Progenitor cell of endocrine pancreas (in vitro differentiated cells): ENCODE data around the gene SGK1. TPM values are rescaled to one million over a fixed set of nuclear protein-coding genes. Genes with fewer than 3 reads are reported as not detected.

Experiments used
- DNase-seq: peaks from one replicate; pipeline ENCODE4 v3.0.0; 2021; ENCODE audit warnings: low spot score; ENCODE audit not compliant: unreplicated experiment
- H3K27ac Mint-ChIP-seq: 2 replicates; pipeline ENCODE4 v1.8.0; 2021; ENCODE audit warnings: mild to moderate bottlenecking, moderate library complexity, mixed read lengths
- H3K27me3 Mint-ChIP-seq: 2 replicates; pipeline ENCODE4 v1.8.0; 2021; ENCODE audit warnings: mixed read lengths
- H3K36me3 Mint-ChIP-seq: 2 replicates; pipeline ENCODE4 v1.8.0; 2022; ENCODE audit warnings: mixed read lengths; ENCODE audit not compliant: insufficient read depth
- H3K4me1 Mint-ChIP-seq: 2 replicates; pipeline ENCODE4 v1.8.0; 2021; ENCODE audit warnings: low read depth, mixed read lengths
- H3K4me3 Mint-ChIP-seq: 2 replicates; pipeline ENCODE4 v1.8.0; 2021; ENCODE audit warnings: low read depth, mild to moderate bottlenecking, moderate library complexity, mixed read lengths
- H3K9me3 Mint-ChIP-seq: 2 replicates; pipeline ENCODE4 v1.8.0; 2021; ENCODE audit warnings: low read depth, mixed read lengths
- CTCF ChIP-seq: fragments of 200-600 bp; sonication (generic); IDR thresholded peaks from one replicate; pipeline ENCODE4 v1.5.0; 2021; ENCODE audit warnings: antibody characterized with exemption, mild to moderate bottlenecking; ENCODE audit not compliant: unreplicated experiment
- total RNA-seq: library from RNA; stranded (reverse); gene quantifications from 2 replicates; pipeline ENCODE4 v1.2.1, GENCODE V29; 2021

The SGK1 gene
- total RNA-seq, 1 donor from 2014 or later, result 13.9 TPM

- no peak for TF ChIP-seq CTCF
- no peak for DNase-seq
- Mint-ChIP-seq H3K4me1 (peaks cover 29% of the 10 kb centered on the region), H3K4me3 (no peak overlapping the region), H3K36me3 (no peaks in the 10 kb centered on the region), H3K27me3 (peaks cover 23% of the 10 kb centered on the region), H3K27ac (no peak overlapping the region), H3K9me3 (peaks cover 4% of the 10 kb centered on the region)
Measured at GRCh38 chr6:134253681-134254080, 64.2 kb downstream of the SGK1 start.

DNA sequence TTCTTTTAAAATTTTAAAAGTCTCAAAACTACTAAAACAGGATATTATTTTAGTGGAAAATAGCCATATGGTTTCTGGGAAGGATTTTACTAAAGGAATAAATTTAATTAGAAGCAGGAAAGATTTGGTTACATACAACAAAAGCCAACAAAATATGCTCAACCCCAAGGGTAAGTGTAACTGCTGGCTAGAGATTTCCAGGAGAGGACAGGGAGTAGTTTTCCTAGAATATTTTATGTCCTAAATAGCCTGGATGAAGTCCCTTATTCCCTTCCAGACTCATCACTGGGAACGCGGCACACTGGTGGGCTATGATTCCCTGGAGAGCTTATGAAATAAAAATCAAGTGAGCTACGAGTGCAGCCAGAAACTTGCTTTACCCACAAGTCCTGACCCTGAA is 66.6 kb downstream of the SGK1 start:
- no peak for DNase-seq
- Mint-ChIP-seq H3K36me3 (no peaks in the 10 kb centered on the region), H3K4me1 (peaks cover 31% of the 10 kb centered on the region), H3K9me3 (peaks cover 1% of the 10 kb centered on the region), H3K27ac (no peak overlapping the region), H3K27me3 (peaks cover 18% of the 10 kb centered on the region), H3K4me3 (no peak overlapping the region)
- no peak for TF ChIP-seq CTCF

- H3K36me3 Mint-ChIP-seq, result no peaks in the 10 kb centered on the region
- no peak overlapping the region for H3K4me3 Mint-ChIP-seq
- no peak for DNase-seq
- TF ChIP-seq CTCF, result no peak
- H3K4me1 Mint-ChIP-seq, result peaks cover 29% of the 10 kb centered on the region
- no peaks in the 10 kb centered on the region for H3K9me3 Mint-ChIP-seq
- no peak overlapping the region for H3K27ac Mint-ChIP-seq
- H3K27me3 Mint-ChIP-seq, result peaks cover 14% of the 10 kb centered on the region
Measured at GRCh38 chr6:134250776-134251175, 67.1 kb downstream of the SGK1 start.

DNA sequence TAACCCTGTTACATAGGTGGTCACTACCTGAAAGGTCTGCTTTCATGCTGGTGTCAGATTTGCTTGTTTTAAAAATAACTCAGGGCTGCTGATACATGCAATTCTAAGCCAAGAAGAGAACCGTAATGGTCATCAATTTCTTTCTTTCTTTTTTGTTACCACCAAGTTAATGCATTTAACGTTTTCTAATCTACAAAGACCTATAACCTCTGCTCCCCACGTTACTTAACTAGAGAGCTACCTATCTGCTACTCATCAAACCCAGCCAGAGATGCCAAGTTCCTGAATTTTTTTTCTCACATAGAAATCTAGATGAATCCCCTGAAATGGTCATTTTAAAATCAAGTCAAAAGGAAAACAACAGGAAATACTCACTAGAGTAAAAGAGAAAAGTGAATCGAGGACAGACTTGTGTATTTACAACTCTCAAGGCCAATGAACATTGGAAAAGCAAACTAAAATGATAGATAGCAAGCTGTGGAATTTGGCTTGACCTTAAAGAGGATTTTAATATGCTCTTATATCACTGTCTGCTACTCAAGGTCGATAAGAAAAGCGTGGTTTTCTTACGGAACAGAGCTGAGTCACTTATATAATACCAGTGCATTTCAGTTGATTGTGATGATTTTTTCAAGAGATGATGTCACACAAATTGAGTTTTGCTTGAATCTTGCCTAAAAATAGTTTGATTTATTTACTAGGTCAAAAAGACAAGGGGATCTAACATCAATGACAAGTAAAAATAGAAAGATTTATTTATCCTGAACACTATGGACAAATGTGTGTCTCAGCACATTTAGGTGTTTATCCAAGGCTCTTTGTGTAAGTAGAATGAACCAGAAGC is 67.9 kb downstream of the SGK1 start:
- Mint-ChIP-seq H3K4me3 (no peak overlapping the region), H3K36me3 (no peaks in the 10 kb centered on the region), H3K27me3 (peaks cover 14% of the 10 kb centered on the region), H3K4me1 (peaks cover 29% of the 10 kb centered on the region), H3K27ac (peak overlapping the region; percentile 57), H3K9me3 (no peaks in the 10 kb centered on the region)
- DNase-seq, result no peak
- no peak for TF ChIP-seq CTCF

DNA sequence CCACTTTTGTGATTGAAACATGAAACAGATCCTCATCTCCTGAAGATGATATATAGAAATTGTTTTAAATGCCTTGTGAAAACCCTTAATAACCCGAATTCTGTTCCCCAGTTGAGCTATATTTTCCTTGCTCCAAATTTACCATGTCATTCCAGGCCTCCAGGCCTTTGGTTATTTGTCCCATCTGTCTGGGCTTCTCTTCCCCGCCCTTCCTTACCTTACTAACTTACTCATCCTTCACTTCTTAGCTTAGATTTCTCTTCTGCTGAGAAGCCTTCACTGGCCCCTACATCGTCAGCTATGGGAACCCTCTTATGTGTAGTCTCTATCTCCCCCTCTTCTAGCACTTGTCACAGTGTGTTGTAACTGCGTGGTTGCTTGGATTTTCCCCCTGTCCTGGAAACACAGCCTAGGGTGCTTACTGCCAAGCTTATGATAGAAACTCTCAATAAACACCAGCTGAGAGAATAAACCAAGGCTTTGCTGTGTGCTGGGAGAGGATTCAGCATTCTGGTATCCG is 68.6 kb downstream of the SGK1 start:
- no peak for TF ChIP-seq CTCF
- Mint-ChIP-seq H3K4me3 (no peak overlapping the region), H3K27me3 (peaks cover 14% of the 10 kb centered on the region), H3K4me1 (peaks cover 29% of the 10 kb centered on the region), H3K36me3 (no peaks in the 10 kb centered on the region), H3K27ac (no peak overlapping the region), H3K9me3 (no peaks in the 10 kb centered on the region)
- DNase-seq, result no peak
